Skeletal muscle tissue (tissue), 4 donors: ENCODE results near the gene FAT2. TPM values are rescaled to one million over a fixed set of nuclear protein-coding genes. Genes with fewer than 3 reads are reported as not detected.

Experiments used
- H3K27ac ChIP-seq: one replicate; pipeline ENCODE4 v1.7.0; 2013; ENCODE audit warnings: mild to moderate bottlenecking, low read depth, low read length, inconsistent platforms
- H3K27me3 ChIP-seq, 3 donors: one replicate each; pipeline ENCODE4 v1.7.0; 2013; ENCODE audit warnings: low read length in 3 of 3; ENCODE audit not compliant: control insufficient read depth in 3 of 3, insufficient read depth in 3 of 3
- H3K36me3 ChIP-seq, 3 donors: one replicate each; pipeline ENCODE4 v1.7.0; 2013; ENCODE audit warnings: low read length in 3 of 3; ENCODE audit not compliant: control insufficient read depth in 3 of 3, insufficient read depth in 3 of 3
- H3K4me1 ChIP-seq, 3 donors: one replicate each; pipeline ENCODE4 v1.7.0; 2013; ENCODE audit warnings: low read length in 3 of 3, mild to moderate bottlenecking in 3 of 3; ENCODE audit not compliant: control insufficient read depth in 3 of 3, insufficient read depth in 3 of 3
- H3K4me3 ChIP-seq, 3 donors: one replicate each; pipeline ENCODE4 v1.7.0; 2013; ENCODE audit warnings: low read length in 3 of 3
- H3K9ac ChIP-seq, 3 donors: one replicate each; pipeline ENCODE4 v1.7.0; 2013; ENCODE audit warnings: low read length in 3 of 3, mild to moderate bottlenecking in 3 of 3, moderate library complexity in 2 of 3, low read depth in 1 of 3
- H3K9me3 ChIP-seq, 3 donors: one replicate each; pipeline ENCODE4 v1.7.0; 2013; ENCODE audit warnings: low read length in 3 of 3; ENCODE audit not compliant: control insufficient read depth in 3 of 3
- total RNA-seq: library from RNA; depleted of rRNA; stranded (reverse); fragments of >200 nt; gene quantifications from one replicate; pipeline ENCODE4 v1.2.3, GENCODE V29; 2014
- donor health status: Osteomylitis.

The FAT2 gene
- total RNA-seq, 1 donor from 2014 or later: under 0.01 TPM

DNA sequence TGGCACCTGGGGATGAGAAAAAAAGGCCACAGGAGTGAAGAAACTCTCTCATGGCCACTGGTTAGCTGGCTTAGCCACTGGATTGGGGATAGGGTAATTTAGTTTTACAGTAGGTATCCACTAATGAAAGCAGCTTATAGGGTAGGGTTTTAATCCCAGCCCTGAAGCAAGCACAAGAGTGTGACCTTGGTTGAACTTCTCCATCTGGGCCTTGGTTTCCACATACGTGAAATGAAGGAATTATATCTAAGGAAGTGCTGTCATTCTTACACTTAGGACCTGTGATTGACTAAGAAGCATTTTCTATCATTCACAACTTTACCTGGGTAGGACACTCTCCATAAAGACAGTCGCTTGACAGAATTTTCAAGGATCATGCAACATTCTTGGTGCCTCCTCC lies 49.6 kb downstream of the FAT2 start:
- no peaks in the 10 kb centered on the region for H3K36me3 ChIP-seq
- H3K9ac ChIP-seq: no peak overlapping the region
- no peaks in the 10 kb centered on the region for H3K4me1 ChIP-seq
- no peaks in the 10 kb centered on the region for H3K27me3 ChIP-seq
- no peak overlapping the region for H3K4me3 ChIP-seq
- no peak overlapping the region for H3K27ac ChIP-seq
- no peaks in the 10 kb centered on the region for H3K9me3 ChIP-seq

Other genes starting within 250 kb of the FAT2 start
- gene SLC36A2, start 243.8 kb downstream of the FAT2 start, total RNA-seq: under 0.01 TPM
- 8.9 TPM for gene SLC36A1, start 143.7 kb downstream of the FAT2 start, total RNA-seq
- 1,314 TPM for gene SPARC, start 95.6 kb upstream of the FAT2 start, total RNA-seq
- 20.4 TPM for gene ATOX1, start 167.3 kb upstream of the FAT2 start, total RNA-seq
- gene G3BP1, start 180.6 kb upstream of the FAT2 start, total RNA-seq: 109 TPM